Pancreas (tissue), 10 donors: ENCODE measurements around the gene SPRR4. TPM values are rescaled to one million over a fixed set of nuclear protein-coding genes. Genes with fewer than 3 reads are reported as not detected.

Experiments
- ATAC-seq, 4 donors: fragments of 200-7000 bp; cut with Tn5 transposase; one replicate each; pipeline versions ENCODE4 v1.8.0 to v1.9.1; 2020; ENCODE audit warnings: mild to moderate bottlenecking in 4 of 4, moderate library complexity in 4 of 4
- DNase-seq, 6 donors: peaks; one replicate each; pipeline ENCODE4 v3.0.0-alpha.2; 2020
- FAIRE-seq: peaks from 2 replicates; lab custom pipeline; 2012; peaks lifted over from hg19 to GRCh38; lab: Jason Lieb, UNC
- H3K27ac ChIP-seq, 4 donors: fragments of 200-600 bp; sonication (generic); 1 replicate in 3 of 4; 2 replicates in 1 of 4; pipeline versions ENCODE4 v1.5.0 to v1.8.0; 2020
- H3K27me3 ChIP-seq, 4 donors: fragments of 200-600 bp; one replicate each; pipeline ENCODE4 v1.8.0; 2021
- H3K36me3 ChIP-seq, 3 donors: fragments of 200-600 bp; sonication (generic) in 1 of 3; one replicate each; pipeline versions ENCODE4 v1.5.0 to v1.8.0; 2020 to 2021
- H3K4me1 ChIP-seq, 3 donors: fragments of 200-600 bp; one replicate each; pipeline ENCODE4 v1.8.0; 2021
- H3K4me3 ChIP-seq, 4 donors: fragments of 200-600 bp; sonication (generic) in 2 of 4; one replicate each; pipeline versions ENCODE4 v1.5.0 to v1.8.0; 2020 to 2021
- H3K9me3 ChIP-seq, 4 donors: fragments of 200-600 bp; one replicate each; pipeline ENCODE4 v1.8.0; 2021
- CTCF ChIP-seq, 4 donors: fragments of 200-600 bp; sonication (generic) in 3 of 4; IDR thresholded peaks; one replicate each; pipeline versions ENCODE4 v1.5.0 to v1.8.0; 2021; ENCODE audit warnings: antibody characterized with exemption in 4 of 4
- whole genome bisulfite sequencing, 2 donors: extraction: QIAGEN DNeasy Blood & Tissue Kit; methylation state at CpG; one replicate each; pipeline ENCODE4 v1.1.7; 2013; 5-methylcytosine and 5-hydroxymethylcytosine counted together
- intact Hi-C, 3 donors: fragments of 100-400 bp; cut with DNase I; formaldehyde crosslinking; loops; one replicate each; pipeline versions ENCODE4 v1.11.1 to v1.14.2; 2022
- polyA plus RNA-seq, 2 donors: library from polyadenylated mRNA; stranded (reverse); fragments of 200-250 nt; gene quantifications; one replicate each; pipeline ENCODE4 v1.2.3, GENCODE V29; 2013
- total RNA-seq, 6 donors: library from RNA; stranded (reverse); fragmentation: NEBNext Ultra II Directional in 4 of 6; extraction: Animal tissue kit (Norgen Biotek cat#: 25700) in 4 of 6; gene quantifications; one replicate each; pipeline versions ENCODE4 v1.2.1 to v1.2.4, GENCODE V29; 2021 to 2023
- donor health status: healthy with polysubstance abuse.
- donor health status: DM: no; HTN: no; CAD: no; lungs with moderate emphysema.
- donor health status: DM: no; HTN: no; CAD: no.
- donor health status: control.
- donor health status: control.
- donor health status: Bipolar disorder and iron deficiency.
- donor health status: DM: yes; HTN: yes; CAD: no.
- donor health status: DM: no; HTN: no; CAD: no.
- donor health status: DM: no; HTN: no; CAD: no.
- donor health status: DM: yes; HTN: yes; CAD: no.

SPRR4 gene
- total and polyA plus RNA-seq, 8 donors: not detected

- ATAC-seq (no peak), DNase-seq (no peak), FAIRE-seq (no peak)
- intact Hi-C loops: no loop called here
- TF ChIP-seq CTCF (IDR thresholded peaks at IDR 0.05): no peak
- no peaks in the 10 kb centered on the region for H3K9me3 ChIP-seq
- no peaks in the 10 kb centered on the region for H3K27me3 ChIP-seq
- H3K36me3 ChIP-seq: no peaks in the 10 kb centered on the region
- H3K27ac ChIP-seq: no peak overlapping the region
- 74 to 80% methylated on average over 6 of the region's 6 CpGs for WGBS, 2 donors
- H3K4me3 ChIP-seq: no peak overlapping the region
- H3K4me1 ChIP-seq: no peaks in the 10 kb centered on the region
Observed at GRCh38 chr1:152981146-152981871, 10.9 kb downstream of the SPRR4 start.

DNA sequence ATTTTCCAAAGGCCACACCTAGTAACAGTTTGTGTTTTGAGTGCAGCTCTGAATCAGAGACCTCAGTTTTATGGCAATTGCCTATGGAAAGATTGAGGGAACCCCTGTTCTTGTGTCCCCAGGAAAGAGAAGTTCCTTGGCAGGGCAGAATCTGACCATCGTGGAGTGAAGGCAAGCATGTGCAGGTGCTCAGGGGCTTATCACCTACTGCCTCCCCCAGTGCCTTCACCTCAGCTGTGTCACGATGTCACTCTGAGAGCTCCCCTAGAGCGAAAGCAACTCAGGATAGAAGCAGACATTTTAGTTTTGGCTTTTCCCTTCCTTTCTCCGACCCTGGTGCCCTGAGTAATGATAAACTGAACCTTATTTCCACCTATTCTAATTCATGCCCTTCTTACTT lies 11.6 kb downstream of the SPRR4 start:
- no peak overlapping the region for H3K4me3 ChIP-seq
- H3K4me1 ChIP-seq: no peaks in the 10 kb centered on the region
- FAIRE-seq (no peak), ATAC-seq (no peak), DNase-seq (no peak)
- H3K36me3 ChIP-seq: no peaks in the 10 kb centered on the region
- TF ChIP-seq CTCF (IDR thresholded peaks at IDR 0.05): no peak
- no peak overlapping the region for H3K27ac ChIP-seq
- no peaks in the 10 kb centered on the region for H3K27me3 ChIP-seq
- 86 to 88% methylated on average over 4 of the region's 4 CpGs for WGBS, 2 donors
- H3K9me3 ChIP-seq: no peaks in the 10 kb centered on the region
- intact Hi-C loops: no loop called here

DNA sequence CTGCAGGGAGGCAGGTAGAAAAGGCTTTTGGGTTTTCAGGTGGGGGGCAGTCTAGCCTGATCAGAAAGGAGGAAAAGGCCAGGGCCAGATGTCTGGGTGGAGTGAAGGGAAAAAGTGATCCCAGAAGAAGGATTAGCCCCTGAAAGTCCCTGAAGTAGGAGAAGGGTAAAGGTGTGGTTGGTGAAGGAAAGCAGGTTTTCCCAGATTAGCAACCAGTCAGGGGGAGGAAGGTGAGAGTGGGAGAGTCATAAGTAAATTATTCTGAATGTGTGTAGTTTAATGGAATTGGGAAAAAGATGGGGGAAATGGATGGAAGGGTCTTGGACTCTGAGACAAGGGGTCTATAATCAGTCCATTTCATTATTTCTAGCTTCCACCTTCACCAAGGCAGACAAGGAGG lies 12.8 kb downstream of the SPRR4 start:
- no peaks in the 10 kb centered on the region for H3K36me3 ChIP-seq
- no peaks in the 10 kb centered on the region for H3K27me3 ChIP-seq
- H3K4me3 ChIP-seq: no peak overlapping the region
- intact Hi-C loops: no loop called here
- H3K27ac ChIP-seq: no peak overlapping the region
- no peaks in the 10 kb centered on the region for H3K4me1 ChIP-seq
- DNase-seq: no peak
- no peak for FAIRE-seq
- ATAC-seq: no peak
- no peak for TF ChIP-seq CTCF (IDR thresholded peaks at IDR 0.05)
- no peaks in the 10 kb centered on the region for H3K9me3 ChIP-seq

DNA sequence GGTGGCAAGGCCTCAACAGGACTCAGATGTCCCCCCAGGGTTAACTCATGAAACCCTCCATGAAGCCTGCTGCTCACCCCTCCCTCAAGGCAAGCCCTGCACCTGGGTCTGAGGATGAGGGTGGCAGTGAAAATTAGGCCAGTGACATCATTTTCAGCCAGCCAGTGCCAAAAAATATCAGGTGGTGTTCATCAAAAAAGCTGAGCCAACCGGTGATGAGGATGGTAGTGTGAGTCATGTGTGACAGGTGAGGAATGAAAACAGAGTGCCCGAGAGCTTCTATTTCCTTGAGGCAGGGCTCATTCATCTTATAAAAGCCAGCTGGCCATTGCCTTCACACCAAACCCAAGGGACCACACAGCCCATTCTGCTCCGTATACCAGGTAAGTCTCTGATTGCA lies 13.3 kb downstream of the SPRR4 start, which contains the start of gene SPRR1A:
Gene SPRR1A (plus strand): TSS at position 339 of the 400 bp plus-strand sequence. CDS start 1,150 bp downstream, outside the sequence.
- DNase-seq (no peak), ATAC-seq (peak in 1 of 4 donors; percentile 32), FAIRE-seq (no peak)
- no peaks in the 10 kb centered on the region for H3K9me3 ChIP-seq
- H3K4me3 ChIP-seq: no peak within 1 kb of the TSS
- no peaks in the 10 kb centered on the region for H3K36me3 ChIP-seq
- no peaks in the 10 kb centered on the region for H3K27me3 ChIP-seq
- TF ChIP-seq CTCF (IDR thresholded peaks at IDR 0.05): no peak
- H3K4me1 ChIP-seq: no peaks in the 10 kb centered on the region
- H3K27ac ChIP-seq: no peak within 1 kb of the TSS
- intact Hi-C loops: no loop called here
- WGBS, 2 donors: 77 to 85% methylated on average over 3 of the region's 3 CpGs

DNA sequence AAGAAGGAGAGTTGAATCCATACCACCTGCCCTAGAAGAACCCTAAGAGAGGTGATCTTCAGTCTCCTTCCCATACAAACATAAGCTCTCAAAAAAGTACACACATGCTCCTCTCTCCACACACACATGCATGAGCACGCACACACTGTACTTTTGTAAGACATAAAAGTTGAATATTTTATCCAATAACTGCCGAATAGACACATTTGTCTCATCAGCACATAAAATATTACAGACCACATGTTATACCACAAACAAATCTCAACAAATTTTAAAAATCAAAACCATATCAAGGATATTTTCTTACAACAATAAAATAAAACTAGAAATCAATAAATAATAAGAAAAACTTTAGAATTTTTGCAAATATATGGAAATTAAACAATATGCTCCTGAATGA lies 16.1 kb downstream of the SPRR4 start:
- DNase-seq (no peak), ATAC-seq (no peak), FAIRE-seq (no peak)
- no peaks in the 10 kb centered on the region for H3K36me3 ChIP-seq
- H3K27ac ChIP-seq: no peak overlapping the region
- TF ChIP-seq CTCF (IDR thresholded peaks at IDR 0.05): no peak
- intact Hi-C loops: no loop called here
- no peaks in the 10 kb centered on the region for H3K27me3 ChIP-seq
- H3K4me1 ChIP-seq: no peaks in the 10 kb centered on the region
- H3K4me3 ChIP-seq: no peak overlapping the region
- WGBS, 2 donors: 76 to 80% methylated on average over 2 of the region's 2 CpGs
- no peaks in the 10 kb centered on the region for H3K9me3 ChIP-seq
